Measurements from ENCODE around the gene PHF21A. TPM values are rescaled to one million over a fixed set of nuclear protein-coding genes. Genes with fewer than 3 reads are reported as not detected.
A peak's percentile ranks its signal among the peaks of the same experiment; 100 is the strongest.
"Not testable (repeated sequence)": the region's sequence is repeated elsewhere in the genome, so short reads cannot be mapped to it uniquely, and the experiment has no call there.

Gene PHF21A
- total RNA-seq, 1 donor from 2014 or later = 71.1 TPM

- no peaks in the 10 kb centered on the region for H3K27me3 Mint-ChIP-seq (ENCODE audit: unreplicated experiment)
- no peak for DNase-seq
- H3K4me3 Mint-ChIP-seq (ENCODE audit: unreplicated experiment) = no peak overlapping the region
- H3K27ac Mint-ChIP-seq (ENCODE audit: unreplicated experiment) = no peak overlapping the region
- H3K4me1 Mint-ChIP-seq (ENCODE audit: low read depth, unreplicated experiment) = peaks cover 16% of the 10 kb centered on the region
- peaks cover 3% of the 10 kb centered on the region for H3K36me3 Mint-ChIP-seq (ENCODE audit: unreplicated experiment)
- no peak for TF ChIP-seq CTCF (IDR thresholded peaks at IDR 0.05; ENCODE audit: partially characterized antibody, unreplicated experiment)
- H3K9me3 Mint-ChIP-seq (ENCODE audit: unreplicated experiment) = peaks cover 2% of the 10 kb centered on the region
These were observed 102.6 kb downstream of the PHF21A start for GRCh38 chr11:46018651-46019050.

GRCh38 chr11:46017341-46017740 lies 103.9 kb downstream of the PHF21A start:
- peaks cover 3% of the 10 kb centered on the region for H3K36me3 Mint-ChIP-seq (ENCODE audit: unreplicated experiment)
- no peak overlapping the region for H3K27ac Mint-ChIP-seq (ENCODE audit: unreplicated experiment)
- no peak overlapping the region for H3K4me3 Mint-ChIP-seq (ENCODE audit: unreplicated experiment)
- TF ChIP-seq CTCF (IDR thresholded peaks at IDR 0.05; ENCODE audit: partially characterized antibody, unreplicated experiment) = peak; percentile 33
- H3K27me3 Mint-ChIP-seq (ENCODE audit: unreplicated experiment) = no peaks in the 10 kb centered on the region
- H3K4me1 Mint-ChIP-seq (ENCODE audit: low read depth, unreplicated experiment) = peaks cover 20% of the 10 kb centered on the region
- peaks cover 2% of the 10 kb centered on the region for H3K9me3 Mint-ChIP-seq (ENCODE audit: unreplicated experiment)
- no peak for DNase-seq

- no peak for TF ChIP-seq CTCF (IDR thresholded peaks at IDR 0.05; ENCODE audit: partially characterized antibody, unreplicated experiment)
- no peaks in the 10 kb centered on the region for H3K27me3 Mint-ChIP-seq (ENCODE audit: unreplicated experiment)
- DNase-seq = no peak
- H3K4me1 Mint-ChIP-seq (ENCODE audit: low read depth, unreplicated experiment) = peaks cover 30% of the 10 kb centered on the region
- no peak overlapping the region for H3K4me3 Mint-ChIP-seq (ENCODE audit: unreplicated experiment)
- peaks cover 3% of the 10 kb centered on the region for H3K36me3 Mint-ChIP-seq (ENCODE audit: unreplicated experiment)
- H3K9me3 Mint-ChIP-seq (ENCODE audit: unreplicated experiment) = peaks cover 2% of the 10 kb centered on the region
- H3K27ac Mint-ChIP-seq (ENCODE audit: unreplicated experiment) = no peak overlapping the region
These were observed 105.3 kb downstream of the PHF21A start for GRCh38 chr11:46015941-46016340.

- DNase-seq; H3K9me3 Mint-ChIP-seq (ENCODE audit: unreplicated experiment); H3K4me3 Mint-ChIP-seq (ENCODE audit: unreplicated experiment); H3K36me3 Mint-ChIP-seq (ENCODE audit: unreplicated experiment); H3K27me3 Mint-ChIP-seq (ENCODE audit: unreplicated experiment); H3K27ac Mint-ChIP-seq (ENCODE audit: unreplicated experiment): not testable (repeated sequence)
- peaks cover 20% of the 10 kb centered on the region for H3K4me1 Mint-ChIP-seq (ENCODE audit: low read depth, unreplicated experiment)
These were observed 107.1 kb downstream of the PHF21A start for GRCh38 chr11:46014168-46014567.

GRCh38 chr11:46012185-46012584 lies 109.1 kb downstream of the PHF21A start:
- Mint-ChIP-seq H3K36me3 (ENCODE audit: unreplicated experiment) (peaks cover 3% of the 10 kb centered on the region), H3K27ac (ENCODE audit: unreplicated experiment) (peak overlapping the region; percentile 7), H3K9me3 (ENCODE audit: unreplicated experiment) (no peaks in the 10 kb centered on the region), H3K4me3 (ENCODE audit: unreplicated experiment) (no peak overlapping the region), H3K4me1 (ENCODE audit: low read depth, unreplicated experiment) (peaks cover 14% of the 10 kb centered on the region), H3K27me3 (ENCODE audit: unreplicated experiment) (no peaks in the 10 kb centered on the region)
- no peak for DNase-seq
- TF ChIP-seq CTCF (IDR thresholded peaks at IDR 0.05; ENCODE audit: partially characterized antibody, unreplicated experiment) = no peak

GRCh38 chr11:46010100-46010499 lies 111.2 kb downstream of the PHF21A start:
- H3K27ac Mint-ChIP-seq (ENCODE audit: unreplicated experiment) = no peak overlapping the region
- no peaks in the 10 kb centered on the region for H3K27me3 Mint-ChIP-seq (ENCODE audit: unreplicated experiment)
- TF ChIP-seq CTCF (IDR thresholded peaks at IDR 0.05; ENCODE audit: partially characterized antibody, unreplicated experiment) = no peak
- H3K4me1 Mint-ChIP-seq (ENCODE audit: low read depth, unreplicated experiment) = peaks cover 16% of the 10 kb centered on the region
- no peaks in the 10 kb centered on the region for H3K9me3 Mint-ChIP-seq (ENCODE audit: unreplicated experiment)
- H3K4me3 Mint-ChIP-seq (ENCODE audit: unreplicated experiment) = no peak overlapping the region
- peaks cover 3% of the 10 kb centered on the region for H3K36me3 Mint-ChIP-seq (ENCODE audit: unreplicated experiment)
- DNase-seq = no peak

All from glutamatergic neuron (in vitro differentiated cells).